Measurements from ENCODE around the gene HOXA11.

- TF ChIP-seq CTCF (IDR thresholded peaks at IDR 0.05; ENCODE audit: low read length): no peak
- no peak for TF ChIP-seq EZH2 (IDR thresholded peaks at IDR 0.05; ENCODE audit: borderline replicate concordance, low read length)
Observed at GRCh38 chr7:27207348-27207985, 22.4 kb upstream of the HOXA11 start.

Measured in OCI-LY1 (cell line).